Neural progenitor cell (in vitro differentiated cells): ENCODE data around the gene ARSK. TPM values are rescaled to one million over a fixed set of nuclear protein-coding genes. Genes with fewer than 3 reads are reported as not detected.
"Not testable (repeated sequence)": the region's sequence is repeated elsewhere in the genome, so short reads cannot be mapped to it uniquely, and the experiment has no call there.

ENCODE experiments used
- DNase-seq: peaks from one replicate; pipeline ENCODE4 v3.0.0-alpha.2; 2016; ENCODE audit warnings: low spot score
- H2AFZ ChIP-seq: fragments of 200-600 bp; sonication (generic); replicated peaks from 2 replicates; pipeline ENCODE4 v1.6.1; 2016; ENCODE audit warnings: antibody characterized with exemption
- H3F3A ChIP-seq: fragments of 200-600 bp; sonication (generic); 2 replicates; pipeline ENCODE4 v1.6.1; 2016; ENCODE audit warnings: antibody characterized with exemption, low read depth
- H3K27ac ChIP-seq: fragments of 200-600 bp; sonication (generic); 2 replicates; pipeline ENCODE4 v1.5.1; 2016; ENCODE audit warnings: mild to moderate bottlenecking
- H3K27me3 ChIP-seq: fragments of 200-600 bp; sonication (generic); 2 replicates; pipeline ENCODE4 v1.6.1; 2016; ENCODE audit warnings: mild to moderate bottlenecking, moderate library complexity
- H3K36me3 ChIP-seq: fragments of 200-600 bp; sonication (generic); 2 replicates; pipeline ENCODE4 v1.5.1; 2016
- H3K4me1 ChIP-seq: fragments of 200-600 bp; sonication (generic); 2 replicates; pipeline ENCODE4 v1.6.1; 2016; ENCODE audit warnings: mixed run types
- H3K4me2 ChIP-seq: fragments of 200-600 bp; sonication (generic); 2 replicates; pipeline ENCODE4 v1.6.1; 2016
- H3K4me3 ChIP-seq: fragments of 200-600 bp; sonication (generic); 2 replicates; pipeline ENCODE4 v1.5.1; 2016
- H3K79me2 ChIP-seq: fragments of 200-600 bp; sonication (generic); 2 replicates; pipeline ENCODE4 v1.6.1; 2016; ENCODE audit warnings: low read depth
- H3K9ac ChIP-seq: fragments of 200-600 bp; sonication (generic); 2 replicates; pipeline ENCODE4 v1.6.1; 2016
- H3K9me3 ChIP-seq: fragments of 200-600 bp; sonication (generic); 2 replicates; pipeline ENCODE4 v1.5.1; 2016; ENCODE audit warnings: low read depth
- H4K20me1 ChIP-seq: fragments of 200-600 bp; sonication (generic); 2 replicates; pipeline ENCODE4 v1.6.1; 2016; ENCODE audit warnings: low read depth
- H3K27ac Mint-ChIP-seq: 3 replicates; pipeline ENCODE4 v1.8.0; 2021; ENCODE audit warnings: mixed read lengths
- H3K27me3 Mint-ChIP-seq: 2 replicates; pipeline ENCODE4 v1.8.0; 2022; ENCODE audit warnings: low read depth, mild to moderate bottlenecking, inconsistent platforms, moderate library complexity, mixed read lengths; ENCODE audit not compliant: insufficient read depth
- H3K36me3 Mint-ChIP-seq: 3 replicates; pipeline ENCODE4 v1.8.0; 2021; ENCODE audit warnings: mixed read lengths
- H3K4me1 Mint-ChIP-seq: 3 replicates; pipeline ENCODE4 v1.8.0; 2021; ENCODE audit warnings: mixed read lengths
- H3K4me3 Mint-ChIP-seq: 3 replicates; pipeline ENCODE4 v1.8.0; 2021; ENCODE audit warnings: mild to moderate bottlenecking, moderate library complexity, mixed read lengths
- H3K9me3 Mint-ChIP-seq: 3 replicates; pipeline ENCODE4 v1.8.0; 2020; ENCODE audit warnings: mixed read lengths
- EZH2 ChIP-seq: fragments of 200-600 bp; sonication (generic); IDR thresholded peaks from 2 replicates; pipeline ENCODE4 v1.6.1; 2017; ENCODE audit warnings: antibody characterized with exemption, mild to moderate bottlenecking, moderate library complexity
- EZH2phosphoT487 ChIP-seq: fragments of 200-600 bp; sonication (generic); IDR thresholded peaks from 2 replicates; pipeline ENCODE4 v1.6.1; 2017; ENCODE audit warnings: antibody characterized with exemption
- total RNA-seq: library from RNA; depleted of rRNA; stranded (reverse); fragments of >200 nt; gene quantifications from 2 replicates; pipeline ENCODE4 v1.2.3, GENCODE V29; 2015; ENCODE audit warnings: low replicate concordance
- TF ChIP-seq, protein P1 (sequence below): fragments of 200-600 bp; sonication (generic); IDR thresholded peaks from 2 replicates; pipeline ENCODE4 v1.5.1; 2017; ENCODE audit warnings: antibody characterized with exemption, mild to moderate bottlenecking

Gene ARSK
- total RNA-seq, 1 donor from 2014 or later, result 21.3 TPM

DNA sequence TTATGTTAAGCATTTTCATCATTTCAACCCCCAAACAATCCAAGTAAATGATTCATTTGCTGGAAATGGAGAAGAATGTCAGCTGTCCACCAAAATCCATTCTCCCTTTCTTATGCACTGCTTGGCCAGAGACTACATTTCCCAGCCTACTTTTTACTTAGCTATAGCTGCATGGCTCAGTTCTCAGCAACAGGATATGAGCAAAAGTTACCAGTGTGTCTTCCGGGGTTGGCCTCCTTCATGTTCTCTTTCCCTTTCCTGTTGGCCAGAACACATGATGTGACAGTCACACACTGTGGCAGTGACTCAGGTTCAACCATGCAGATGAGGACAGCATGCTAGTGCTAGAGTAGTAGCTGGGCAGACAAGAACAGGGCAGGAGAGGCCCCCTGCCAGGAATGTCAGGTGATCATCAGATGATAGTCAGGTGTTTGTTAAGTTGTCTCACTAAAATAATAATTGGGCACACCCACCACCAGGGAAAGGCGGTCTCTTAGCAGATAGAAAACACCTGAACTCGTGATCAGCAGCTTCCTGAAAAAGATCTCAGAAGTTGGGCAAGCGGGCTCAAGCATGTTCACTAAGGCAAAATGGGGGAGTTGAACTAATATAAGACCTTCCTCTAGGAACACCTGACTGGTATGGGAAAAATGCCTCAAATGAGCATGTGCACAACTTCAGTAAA lies 77.2 kb downstream of the ARSK start:
- no peak overlapping the region for H3K27ac ChIP-seq
- H3K36me3 Mint-ChIP-seq, result no peaks in the 10 kb centered on the region
- H3K36me3 ChIP-seq, result no peaks in the 10 kb centered on the region
- no peak overlapping the region for H3K4me2 ChIP-seq
- H3K27ac Mint-ChIP-seq, result no peak overlapping the region
- H2AFZ ChIP-seq, result no peak overlapping the region
- no peaks in the 10 kb centered on the region for H3K79me2 ChIP-seq
- no peaks in the 10 kb centered on the region for H3K27me3 ChIP-seq
- H3K4me1 Mint-ChIP-seq, result no peaks in the 10 kb centered on the region
- H3F3A ChIP-seq, result no peaks in the 10 kb centered on the region
- no peaks in the 10 kb centered on the region for H3K4me1 ChIP-seq
- TF ChIP-seq EZH2phosphoT487 (no peak), EZH2 (no peak)
- TF ChIP-seq, protein P1, sequence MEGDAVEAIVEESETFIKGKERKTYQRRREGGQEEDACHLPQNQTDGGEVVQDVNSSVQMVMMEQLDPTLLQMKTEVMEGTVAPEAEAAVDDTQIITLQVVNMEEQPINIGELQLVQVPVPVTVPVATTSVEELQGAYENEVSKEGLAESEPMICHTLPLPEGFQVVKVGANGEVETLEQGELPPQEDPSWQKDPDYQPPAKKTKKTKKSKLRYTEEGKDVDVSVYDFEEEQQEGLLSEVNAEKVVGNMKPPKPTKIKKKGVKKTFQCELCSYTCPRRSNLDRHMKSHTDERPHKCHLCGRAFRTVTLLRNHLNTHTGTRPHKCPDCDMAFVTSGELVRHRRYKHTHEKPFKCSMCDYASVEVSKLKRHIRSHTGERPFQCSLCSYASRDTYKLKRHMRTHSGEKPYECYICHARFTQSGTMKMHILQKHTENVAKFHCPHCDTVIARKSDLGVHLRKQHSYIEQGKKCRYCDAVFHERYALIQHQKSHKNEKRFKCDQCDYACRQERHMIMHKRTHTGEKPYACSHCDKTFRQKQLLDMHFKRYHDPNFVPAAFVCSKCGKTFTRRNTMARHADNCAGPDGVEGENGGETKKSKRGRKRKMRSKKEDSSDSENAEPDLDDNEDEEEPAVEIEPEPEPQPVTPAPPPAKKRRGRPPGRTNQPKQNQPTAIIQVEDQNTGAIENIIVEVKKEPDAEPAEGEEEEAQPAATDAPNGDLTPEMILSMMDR, result no peak
- H3K4me3 ChIP-seq, result no peak overlapping the region
- H3K27me3 Mint-ChIP-seq, result peaks cover 7% of the 10 kb centered on the region
- no peaks in the 10 kb centered on the region for H3K9me3 Mint-ChIP-seq
- H3K4me3 Mint-ChIP-seq, result no peak overlapping the region
- H4K20me1 ChIP-seq, result no peaks in the 10 kb centered on the region
- H3K9me3 ChIP-seq, result no peaks in the 10 kb centered on the region
- no peak overlapping the region for H3K9ac ChIP-seq
- no peak for DNase-seq

DNA sequence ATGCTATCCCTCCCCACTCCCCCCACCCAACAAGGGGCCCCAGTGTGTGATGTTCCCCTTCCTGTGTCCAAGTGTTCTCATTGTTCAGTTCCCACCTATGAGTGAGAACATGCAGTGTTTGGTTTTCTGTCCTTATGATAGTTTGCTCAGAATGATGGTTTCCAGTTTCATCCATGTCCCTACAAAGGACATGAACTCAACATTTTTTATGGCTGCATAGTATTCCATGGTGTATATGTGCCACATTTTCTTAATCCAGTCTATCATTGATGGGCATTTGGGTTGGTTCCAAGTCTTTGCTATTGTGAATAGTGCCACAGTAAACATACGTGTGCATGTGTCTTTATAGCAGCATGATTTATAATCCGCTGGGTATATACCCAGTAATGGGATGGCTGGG lies 78.0 kb downstream of the ARSK start:
- not testable (repeated sequence) for H3K36me3 ChIP-seq, H3K79me2 ChIP-seq, H3K4me2 ChIP-seq, H3K9me3 ChIP-seq, H3K36me3 Mint-ChIP-seq, H3K27me3 Mint-ChIP-seq, H3K27me3 ChIP-seq, H3K27ac Mint-ChIP-seq, H3K27ac ChIP-seq, H4K20me1 ChIP-seq, H3K9me3 Mint-ChIP-seq, H3K4me1 Mint-ChIP-seq, H3K9ac ChIP-seq, H3K4me1 ChIP-seq, H3K4me3 ChIP-seq, H3K4me3 Mint-ChIP-seq, DNase-seq, H3F3A ChIP-seq, H2AFZ ChIP-seq

DNA sequence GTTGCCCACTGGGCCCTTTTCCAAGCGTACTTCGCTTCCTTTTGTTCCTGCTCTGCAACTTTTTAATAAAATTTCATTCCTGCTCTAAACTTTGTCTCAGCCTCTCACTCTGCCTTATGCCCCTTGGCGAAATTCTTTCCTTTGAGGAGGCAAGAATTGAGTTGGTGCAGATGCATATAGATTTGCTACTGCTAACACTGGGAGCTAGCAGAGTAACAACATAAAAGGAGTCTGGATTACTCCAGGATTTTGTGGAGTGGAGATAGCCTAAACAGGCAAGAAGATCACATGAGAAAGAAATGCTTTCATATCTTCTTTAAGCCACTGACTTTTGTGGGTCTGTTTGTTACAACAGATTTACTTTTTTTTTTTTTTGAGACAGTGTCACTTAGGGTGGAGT lies 78.8 kb downstream of the ARSK start:
- Histone ChIP-seq H3K4me2 (no peak overlapping the region), H3K9me3 (no peaks in the 10 kb centered on the region), H3K4me1 (no peaks in the 10 kb centered on the region), H3K9ac (no peak overlapping the region), H3K4me3 (no peak overlapping the region), H3K79me2 (no peaks in the 10 kb centered on the region), H3F3A (no peaks in the 10 kb centered on the region), H3K27me3 (no peaks in the 10 kb centered on the region), H2AFZ (no peak overlapping the region), H4K20me1 (no peaks in the 10 kb centered on the region), H3K36me3 (no peaks in the 10 kb centered on the region), H3K27ac (no peak overlapping the region)
- no peak for DNase-seq
- no peaks in the 10 kb centered on the region for H3K36me3 Mint-ChIP-seq
- TF ChIP-seq, protein P1, result no peak
- no peak for TF ChIP-seq EZH2phosphoT487
- TF ChIP-seq EZH2, result no peak
- H3K27me3 Mint-ChIP-seq, result peaks cover 7% of the 10 kb centered on the region
- H3K4me3 Mint-ChIP-seq, result no peak overlapping the region
- no peak overlapping the region for H3K27ac Mint-ChIP-seq
- H3K4me1 Mint-ChIP-seq, result no peaks in the 10 kb centered on the region
- H3K9me3 Mint-ChIP-seq, result no peaks in the 10 kb centered on the region

GRCh38 chr5:95634081-95634480 lies 79.2 kb downstream of the ARSK start:
- no peak overlapping the region for H2AFZ ChIP-seq

More at GRCh38 chr5:95634081-95634480, 79.2 kb downstream of the ARSK start:
- Histone ChIP-seq H3K27me3 (no peaks in the 10 kb centered on the region), H3K36me3 (no peaks in the 10 kb centered on the region), H3K9ac (no peak overlapping the region), H3K4me3 (no peak overlapping the region), H3K27ac (no peak overlapping the region), H4K20me1 (no peaks in the 10 kb centered on the region), H3K4me2 (no peak overlapping the region), H3K4me1 (no peaks in the 10 kb centered on the region), H3K79me2 (no peaks in the 10 kb centered on the region), H3F3A (no peaks in the 10 kb centered on the region), H3K9me3 (no peaks in the 10 kb centered on the region)
- no peaks in the 10 kb centered on the region for H3K9me3 Mint-ChIP-seq
- no peaks in the 10 kb centered on the region for H3K4me1 Mint-ChIP-seq
- no peak overlapping the region for H3K27ac Mint-ChIP-seq
- no peaks in the 10 kb centered on the region for H3K36me3 Mint-ChIP-seq
- no peak for TF ChIP-seq EZH2
- TF ChIP-seq EZH2phosphoT487, result no peak
- TF ChIP-seq, protein P1, result no peak
- DNase-seq, result no peak
- H3K27me3 Mint-ChIP-seq, result peaks cover 7% of the 10 kb centered on the region
- no peak overlapping the region for H3K4me3 Mint-ChIP-seq
